ENCODE results near the gene CPZ.

Gene CPZ

DNA sequence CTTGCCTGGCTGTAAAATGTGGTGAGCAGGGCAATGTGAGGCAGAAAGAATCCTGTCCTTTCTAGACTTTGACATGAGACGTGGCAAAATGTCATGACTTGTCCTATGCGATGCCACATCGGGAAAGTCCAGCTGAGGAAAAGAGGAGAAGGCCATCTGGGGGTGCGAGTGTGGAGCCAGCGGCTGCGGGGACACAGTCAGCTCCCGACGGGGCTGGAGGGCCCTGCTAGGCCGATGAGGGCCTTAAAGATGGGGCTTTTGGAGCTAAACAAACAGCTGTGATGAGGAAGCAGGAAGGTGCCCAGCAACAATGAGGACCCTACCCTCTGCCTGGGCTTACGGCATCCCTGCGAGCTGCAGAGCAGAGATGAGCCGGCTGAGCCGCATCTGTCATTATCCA, 7.7 kb downstream of the CPZ start:
- peaks cover 5% of the 10 kb centered on the region for H3K36me3 ChIP-seq (ENCODE audit: control insufficient read depth, low read depth, low read length)
- no peak overlapping the region for H3K27ac ChIP-seq (ENCODE audit: low read length)
- no peaks in the 10 kb centered on the region for H3K9me3 ChIP-seq (ENCODE audit: control insufficient read depth, low read depth, low read length)
- no peaks in the 10 kb centered on the region for H3K4me1 ChIP-seq (ENCODE audit: control insufficient read depth, low read depth, low read length)
- H3K4me3 ChIP-seq (ENCODE audit: low read length), result no peak overlapping the region
- no peak overlapping the region for H3K9ac ChIP-seq (ENCODE audit: low read length)
- no peaks in the 10 kb centered on the region for H3K27me3 ChIP-seq (ENCODE audit: control insufficient read depth, insufficient read depth, low read length)

DNA sequence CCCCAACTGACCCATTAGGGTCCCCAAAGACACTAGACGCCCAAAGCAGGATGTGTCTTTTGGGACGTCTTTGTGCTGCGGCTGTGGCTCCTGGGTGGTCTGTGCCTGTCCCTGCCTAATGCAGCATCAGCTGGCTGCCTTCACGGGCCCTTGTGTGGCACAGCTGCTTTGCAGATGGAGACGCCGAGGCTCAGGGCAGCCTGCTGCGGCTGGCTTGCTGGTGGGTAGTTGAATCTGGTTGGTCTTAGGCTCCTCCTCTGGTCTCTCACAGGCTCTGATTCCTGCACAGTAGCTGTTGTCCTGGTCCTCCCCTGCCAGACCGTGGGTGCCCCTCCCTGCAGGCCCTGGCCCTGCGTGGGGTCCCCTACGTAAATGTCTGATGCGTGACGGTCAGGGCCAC, 8.1 kb downstream of the CPZ start:
- no peaks in the 10 kb centered on the region for H3K4me1 ChIP-seq (ENCODE audit: control insufficient read depth, low read depth, low read length)
- no peak overlapping the region for H3K4me3 ChIP-seq (ENCODE audit: low read length)
- no peaks in the 10 kb centered on the region for H3K27me3 ChIP-seq (ENCODE audit: control insufficient read depth, insufficient read depth, low read length)
- H3K27ac ChIP-seq (ENCODE audit: low read length), result no peak overlapping the region
- peaks cover 5% of the 10 kb centered on the region for H3K36me3 ChIP-seq (ENCODE audit: control insufficient read depth, low read depth, low read length)
- no peak overlapping the region for H3K9ac ChIP-seq (ENCODE audit: low read length)
- H3K9me3 ChIP-seq (ENCODE audit: control insufficient read depth, low read depth, low read length), result no peaks in the 10 kb centered on the region

DNA sequence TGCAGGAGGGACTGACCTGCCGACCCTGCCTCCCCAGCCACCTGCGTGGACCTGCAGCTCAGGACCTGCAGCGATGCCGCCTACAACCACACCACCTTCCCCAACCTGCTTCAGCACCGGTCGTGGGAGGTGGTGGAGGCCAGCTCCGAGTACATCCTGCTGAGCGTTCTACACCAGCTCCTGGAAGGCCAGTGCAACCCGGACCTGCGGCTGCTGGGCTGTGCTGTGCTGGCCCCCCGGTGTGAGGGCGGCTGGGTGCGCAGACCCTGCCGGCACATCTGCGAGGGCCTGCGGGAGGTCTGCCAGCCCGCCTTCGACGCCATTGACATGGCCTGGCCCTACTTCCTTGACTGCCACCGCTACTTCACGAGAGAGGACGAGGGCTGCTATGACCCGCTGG, 8.5 kb downstream of the CPZ start:
- Histone ChIP-seq H3K9me3 (ENCODE audit: control insufficient read depth, low read depth, low read length) (no peaks in the 10 kb centered on the region), H3K4me3 (ENCODE audit: low read length) (no peak overlapping the region), H3K4me1 (ENCODE audit: control insufficient read depth, low read depth, low read length) (no peaks in the 10 kb centered on the region), H3K9ac (ENCODE audit: low read length) (no peak overlapping the region), H3K36me3 (ENCODE audit: control insufficient read depth, low read depth, low read length) (peaks cover 5% of the 10 kb centered on the region), H3K27ac (ENCODE audit: low read length) (no peak overlapping the region), H3K27me3 (ENCODE audit: control insufficient read depth, insufficient read depth, low read length) (no peaks in the 10 kb centered on the region)

DNA sequence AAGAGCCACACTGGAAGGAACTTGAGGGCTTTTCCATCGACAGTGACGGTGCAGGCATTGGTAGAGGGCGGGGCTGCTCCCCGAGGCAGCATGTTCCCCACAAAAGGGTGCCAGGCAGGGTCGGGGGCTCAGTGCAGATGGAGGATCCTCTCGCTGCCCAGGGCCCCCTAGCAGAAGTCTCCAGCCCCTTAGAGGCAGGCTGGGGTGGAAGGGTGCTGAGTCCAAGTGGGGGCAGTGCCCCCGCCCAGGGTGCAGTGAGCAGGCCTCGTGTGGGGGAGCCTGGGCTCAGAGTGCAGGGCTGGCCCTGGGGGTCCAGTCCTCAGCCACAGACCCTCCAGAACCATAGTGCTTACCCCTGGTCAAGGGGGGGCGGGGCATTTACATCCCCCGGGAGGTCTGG, 9.0 kb downstream of the CPZ start:
- Histone ChIP-seq H3K27me3 (ENCODE audit: control insufficient read depth, insufficient read depth, low read length) (no peaks in the 10 kb centered on the region), H3K9me3 (ENCODE audit: control insufficient read depth, low read depth, low read length) (no peaks in the 10 kb centered on the region), H3K4me3 (ENCODE audit: low read length) (no peak overlapping the region), H3K9ac (ENCODE audit: low read length) (no peak overlapping the region), H3K27ac (ENCODE audit: low read length) (no peak overlapping the region), H3K36me3 (ENCODE audit: control insufficient read depth, low read depth, low read length) (peaks cover 5% of the 10 kb centered on the region), H3K4me1 (ENCODE audit: control insufficient read depth, low read depth, low read length) (no peaks in the 10 kb centered on the region)

DNA sequence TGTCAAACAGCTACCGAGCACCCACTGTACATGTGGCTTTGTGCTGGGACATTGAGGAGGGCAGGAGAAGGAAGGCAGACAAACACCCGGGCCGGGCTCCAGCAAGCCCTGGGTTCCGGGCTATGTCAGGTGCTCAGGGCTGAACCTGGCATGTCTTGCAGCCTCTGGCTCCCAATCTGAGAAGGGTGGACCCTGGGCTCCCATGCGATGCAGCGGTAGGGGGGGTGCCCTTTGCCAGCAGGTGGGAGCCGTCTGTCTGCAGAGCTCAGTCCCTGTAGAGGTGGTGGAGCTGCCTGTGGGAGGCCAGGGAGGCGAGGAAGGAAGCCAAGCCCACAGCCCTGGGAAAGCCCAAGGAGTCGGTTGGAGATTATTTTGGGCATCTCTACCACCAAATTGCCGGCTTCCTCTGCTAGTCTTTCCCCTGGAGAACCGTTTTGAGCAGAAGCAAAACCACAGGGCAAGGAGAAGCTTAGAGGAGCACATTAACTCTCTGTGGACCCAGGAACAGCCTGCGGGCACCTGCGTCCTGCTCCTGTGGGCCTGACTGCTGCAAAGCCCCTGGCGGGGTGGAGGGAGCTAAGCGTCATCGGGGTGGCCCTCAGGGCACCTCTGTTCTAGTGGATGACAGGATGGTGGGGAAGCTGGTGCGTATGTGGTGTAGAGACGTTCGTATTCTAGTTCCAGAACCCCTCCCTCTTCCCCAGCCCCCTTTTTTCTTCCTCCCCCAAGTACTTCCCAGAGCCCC, 10.3 kb downstream of the CPZ start:
- Histone ChIP-seq H3K27me3 (ENCODE audit: control insufficient read depth, insufficient read depth, low read length) (peaks cover 8% of the 10 kb centered on the region), H3K27ac (ENCODE audit: low read length) (no peak overlapping the region), H3K4me3 (ENCODE audit: low read length) (no peak overlapping the region), H3K36me3 (ENCODE audit: control insufficient read depth, low read depth, low read length) (peaks cover 5% of the 10 kb centered on the region), H3K4me1 (ENCODE audit: control insufficient read depth, low read depth, low read length) (peaks cover 4% of the 10 kb centered on the region), H3K9me3 (ENCODE audit: control insufficient read depth, low read depth, low read length) (no peaks in the 10 kb centered on the region), H3K9ac (ENCODE audit: low read length) (no peak overlapping the region)

DNA sequence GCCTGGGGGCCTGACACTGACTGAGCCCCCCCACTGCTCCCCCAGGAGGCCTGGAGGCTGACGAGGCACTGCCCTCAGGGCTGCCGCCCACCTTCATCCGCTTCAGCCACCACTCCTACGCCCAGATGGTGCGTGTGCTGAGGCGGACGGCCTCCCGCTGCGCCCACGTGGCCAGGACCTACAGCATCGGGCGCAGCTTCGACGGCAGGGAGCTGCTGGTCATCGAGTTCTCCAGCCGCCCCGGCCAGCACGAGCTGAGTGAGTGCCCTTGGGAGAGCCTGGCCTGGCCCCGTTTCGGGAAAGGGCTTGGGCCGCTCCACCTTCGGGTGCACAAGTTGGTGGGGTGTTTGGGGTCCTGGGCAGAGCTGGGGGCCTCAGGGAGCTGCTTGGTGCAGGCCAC, 11.4 kb downstream of the CPZ start:
- Histone ChIP-seq H3K4me1 (ENCODE audit: control insufficient read depth, low read depth, low read length) (peaks cover 4% of the 10 kb centered on the region), H3K27ac (ENCODE audit: low read length) (no peak overlapping the region), H3K36me3 (ENCODE audit: control insufficient read depth, low read depth, low read length) (peaks cover 5% of the 10 kb centered on the region), H3K27me3 (ENCODE audit: control insufficient read depth, insufficient read depth, low read length) (peaks cover 8% of the 10 kb centered on the region), H3K4me3 (ENCODE audit: low read length) (no peak overlapping the region), H3K9ac (ENCODE audit: low read length) (no peak overlapping the region), H3K9me3 (ENCODE audit: control insufficient read depth, low read depth, low read length) (no peaks in the 10 kb centered on the region)

DNA sequence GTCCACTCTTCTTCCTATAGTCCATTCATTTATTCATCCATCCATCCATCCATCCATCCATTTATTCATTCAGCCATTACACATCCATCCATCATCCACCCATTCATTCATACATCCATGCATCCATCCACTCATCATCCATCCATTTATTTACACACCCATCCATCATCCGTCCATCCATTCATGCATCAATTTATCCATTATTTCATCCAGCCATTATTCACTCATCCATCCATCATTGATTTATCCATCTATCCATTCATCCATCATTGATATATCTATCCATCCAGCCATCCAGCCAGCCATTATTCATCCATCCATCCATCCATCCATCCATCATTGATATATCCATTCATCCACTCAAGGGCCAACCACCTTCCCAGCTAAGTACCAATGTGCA, 12.7 kb downstream of the CPZ start:
- Histone ChIP-seq H3K9ac (ENCODE audit: low read length) (no peak overlapping the region), H3K4me3 (ENCODE audit: low read length) (no peak overlapping the region), H3K4me1 (ENCODE audit: control insufficient read depth, low read depth, low read length) (peaks cover 4% of the 10 kb centered on the region), H3K27me3 (ENCODE audit: control insufficient read depth, insufficient read depth, low read length) (peaks cover 8% of the 10 kb centered on the region), H3K27ac (ENCODE audit: low read length) (no peak overlapping the region), H3K36me3 (ENCODE audit: control insufficient read depth, low read depth, low read length) (peaks cover 5% of the 10 kb centered on the region), H3K9me3 (ENCODE audit: control insufficient read depth, low read depth, low read length) (no peaks in the 10 kb centered on the region)

DNA sequence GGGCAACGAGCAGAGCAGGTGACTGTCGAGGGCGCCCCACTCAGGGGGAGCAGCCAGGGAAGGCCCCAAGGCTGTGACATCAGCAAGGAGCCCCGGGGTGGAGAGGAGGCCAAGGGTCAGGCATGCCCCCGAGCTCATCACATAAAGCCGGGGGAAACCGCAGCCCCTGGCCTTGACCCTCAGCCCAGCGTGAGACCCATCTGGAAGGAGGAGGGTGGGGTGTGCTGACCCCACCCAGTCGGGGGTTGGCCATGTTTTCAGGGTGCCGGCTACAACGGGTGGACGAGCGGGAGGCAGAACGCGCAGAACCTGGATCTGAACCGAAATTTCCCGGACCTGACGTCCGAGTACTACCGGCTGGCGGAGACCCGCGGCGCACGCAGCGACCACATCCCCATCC, 13.9 kb downstream of the CPZ start:
- peaks cover 4% of the 10 kb centered on the region for H3K4me1 ChIP-seq (ENCODE audit: control insufficient read depth, low read depth, low read length)

DNA sequence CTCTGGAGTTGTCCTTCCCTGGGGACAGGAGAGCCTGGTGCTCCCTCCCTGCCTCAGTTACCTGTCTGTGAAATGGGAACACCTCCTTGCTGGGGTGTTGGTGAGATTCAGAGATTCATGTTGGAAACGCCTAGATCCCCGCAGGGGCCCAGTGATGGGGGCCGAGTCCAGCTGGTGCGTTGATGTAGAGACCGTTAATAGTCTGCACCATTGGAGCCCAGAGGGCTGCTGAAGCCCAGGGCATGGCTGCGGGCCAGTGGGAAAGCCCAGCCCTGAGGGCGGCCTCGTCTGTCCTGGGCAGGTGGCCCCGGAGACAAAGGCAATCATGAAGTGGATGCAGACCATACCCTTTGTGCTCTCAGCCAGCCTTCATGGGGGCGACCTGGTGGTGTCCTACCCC, 14.4 kb downstream of the CPZ start:
- H3K27ac ChIP-seq (ENCODE audit: low read length), result no peak overlapping the region
- peaks cover 5% of the 10 kb centered on the region for H3K36me3 ChIP-seq (ENCODE audit: control insufficient read depth, low read depth, low read length)
- H3K9ac ChIP-seq (ENCODE audit: low read length), result no peak overlapping the region
- H3K9me3 ChIP-seq (ENCODE audit: control insufficient read depth, low read depth, low read length), result no peaks in the 10 kb centered on the region
- peaks cover 4% of the 10 kb centered on the region for H3K4me1 ChIP-seq (ENCODE audit: control insufficient read depth, low read depth, low read length)
- H3K4me3 ChIP-seq (ENCODE audit: low read length), result no peak overlapping the region
- H3K27me3 ChIP-seq (ENCODE audit: control insufficient read depth, insufficient read depth, low read length), result peaks cover 8% of the 10 kb centered on the region

More for the DNA sequence above, 13.9 kb downstream of the CPZ start:
- Histone ChIP-seq H3K9me3 (ENCODE audit: control insufficient read depth, low read depth, low read length) (no peaks in the 10 kb centered on the region), H3K4me3 (ENCODE audit: low read length) (no peak overlapping the region), H3K9ac (ENCODE audit: low read length) (no peak overlapping the region), H3K36me3 (ENCODE audit: control insufficient read depth, low read depth, low read length) (peaks cover 5% of the 10 kb centered on the region), H3K27me3 (ENCODE audit: control insufficient read depth, insufficient read depth, low read length) (peaks cover 8% of the 10 kb centered on the region), H3K27ac (ENCODE audit: low read length) (no peak overlapping the region)

DNA sequence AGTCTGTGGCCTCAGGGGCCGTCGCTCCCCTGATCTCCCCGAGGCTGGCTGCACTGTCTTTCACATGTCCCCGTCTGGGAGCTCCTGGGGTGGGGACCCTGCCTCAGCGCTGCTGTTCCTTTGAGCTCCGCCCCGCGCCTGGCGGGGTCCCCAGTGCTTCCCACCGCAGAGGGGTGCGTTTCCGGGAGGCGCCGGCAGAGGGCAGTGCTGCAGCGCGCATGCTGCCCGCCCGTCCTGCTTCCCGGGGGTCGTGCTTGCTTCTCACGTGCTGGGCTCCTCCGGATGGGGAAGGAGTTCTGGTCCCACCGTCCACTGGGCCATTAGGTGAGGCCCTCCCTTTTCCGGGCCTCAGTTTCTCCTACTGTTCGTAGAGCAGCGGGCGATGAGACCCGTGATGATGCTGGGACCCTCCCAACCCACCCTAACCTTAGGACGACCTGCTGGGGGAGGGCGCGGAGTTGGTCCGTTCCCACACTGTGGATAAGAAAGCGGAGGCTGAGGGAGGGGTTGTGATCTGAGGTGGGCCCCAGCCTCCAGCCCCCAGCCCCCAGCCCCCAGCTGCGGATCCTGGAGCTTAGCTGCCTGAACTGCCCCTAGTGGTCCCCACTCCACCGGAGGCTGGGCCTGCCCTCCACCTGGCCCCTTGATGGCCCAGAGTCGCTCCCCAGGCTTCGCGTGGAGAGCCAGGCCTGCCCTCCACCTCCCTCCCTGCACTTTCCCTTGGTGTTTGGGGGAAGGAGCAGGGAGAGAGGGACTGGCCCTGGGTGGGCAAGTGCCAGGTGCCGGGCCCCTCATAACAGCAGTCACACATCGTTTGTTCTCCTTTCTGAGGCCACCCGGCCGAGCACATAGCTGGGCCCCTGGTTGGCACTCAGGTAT, 15.3 kb downstream of the CPZ start:
- Histone ChIP-seq H3K27ac (ENCODE audit: low read length) (no peak overlapping the region), H3K4me1 (ENCODE audit: control insufficient read depth, low read depth, low read length) (peaks cover 4% of the 10 kb centered on the region), H3K27me3 (ENCODE audit: control insufficient read depth, insufficient read depth, low read length) (peaks cover 8% of the 10 kb centered on the region), H3K9ac (ENCODE audit: low read length) (no peak overlapping the region), H3K4me3 (ENCODE audit: low read length) (no peak overlapping the region), H3K9me3 (ENCODE audit: control insufficient read depth, low read depth, low read length) (no peaks in the 10 kb centered on the region), H3K36me3 (ENCODE audit: control insufficient read depth, low read depth, low read length) (peaks cover 5% of the 10 kb centered on the region)

DNA sequence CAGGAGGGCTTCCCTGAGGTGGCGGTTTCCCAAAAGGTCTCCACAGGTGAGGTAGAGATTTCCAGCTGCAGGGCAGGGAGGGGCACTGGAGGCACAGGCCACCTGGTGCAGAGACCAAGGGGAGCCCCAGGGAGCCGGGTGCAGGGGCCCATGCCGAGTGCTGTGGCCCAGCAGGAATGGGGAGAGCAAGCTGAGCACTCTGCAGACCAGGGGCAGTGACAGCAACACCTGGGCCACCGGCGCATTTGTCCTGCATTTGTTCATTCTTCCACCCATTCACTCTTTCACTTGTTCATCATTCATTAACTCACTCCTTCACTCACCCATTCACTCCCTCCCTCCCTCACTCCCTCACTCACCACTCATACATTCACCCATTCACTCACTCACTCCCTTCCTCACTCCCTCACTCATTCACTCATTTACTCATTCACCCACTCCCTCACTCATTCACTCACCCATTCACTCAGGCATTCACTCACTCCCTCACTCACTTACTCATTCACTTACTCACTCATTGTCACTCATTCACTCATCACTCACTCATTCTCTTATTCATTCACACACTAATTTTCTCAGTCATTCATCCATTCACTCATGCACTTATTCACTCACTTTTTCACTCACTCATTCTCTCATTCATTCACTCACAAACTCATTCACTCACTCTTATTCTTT, 16.3 kb downstream of the CPZ start:
- no peaks in the 10 kb centered on the region for H3K9me3 ChIP-seq (ENCODE audit: control insufficient read depth, low read depth, low read length)
- peaks cover 4% of the 10 kb centered on the region for H3K4me1 ChIP-seq (ENCODE audit: control insufficient read depth, low read depth, low read length)
- no peak overlapping the region for H3K9ac ChIP-seq (ENCODE audit: low read length)
- no peak overlapping the region for H3K4me3 ChIP-seq (ENCODE audit: low read length)
- H3K27me3 ChIP-seq (ENCODE audit: control insufficient read depth, insufficient read depth, low read length), result peaks cover 8% of the 10 kb centered on the region
- no peak overlapping the region for H3K27ac ChIP-seq (ENCODE audit: low read length)
- H3K36me3 ChIP-seq (ENCODE audit: control insufficient read depth, low read depth, low read length), result peaks cover under 1% of the 10 kb centered on the region
